IPS-NIHi11 (cell line): ENCODE results near the gene FGFR1OP2.
A peak's percentile ranks its signal among the peaks of the same experiment; 100 is the strongest.
"Not testable (repeated sequence)": the region's sequence is repeated elsewhere in the genome, so short reads cannot be mapped to it uniquely, and the experiment has no call there.

ENCODE experiments used
- DNase-seq: peaks from one replicate; pipeline ENCODE4 v3.0.0; 2012; ENCODE audit warnings: mixed read lengths, low spot score

Gene FGFR1OP2

DNA sequence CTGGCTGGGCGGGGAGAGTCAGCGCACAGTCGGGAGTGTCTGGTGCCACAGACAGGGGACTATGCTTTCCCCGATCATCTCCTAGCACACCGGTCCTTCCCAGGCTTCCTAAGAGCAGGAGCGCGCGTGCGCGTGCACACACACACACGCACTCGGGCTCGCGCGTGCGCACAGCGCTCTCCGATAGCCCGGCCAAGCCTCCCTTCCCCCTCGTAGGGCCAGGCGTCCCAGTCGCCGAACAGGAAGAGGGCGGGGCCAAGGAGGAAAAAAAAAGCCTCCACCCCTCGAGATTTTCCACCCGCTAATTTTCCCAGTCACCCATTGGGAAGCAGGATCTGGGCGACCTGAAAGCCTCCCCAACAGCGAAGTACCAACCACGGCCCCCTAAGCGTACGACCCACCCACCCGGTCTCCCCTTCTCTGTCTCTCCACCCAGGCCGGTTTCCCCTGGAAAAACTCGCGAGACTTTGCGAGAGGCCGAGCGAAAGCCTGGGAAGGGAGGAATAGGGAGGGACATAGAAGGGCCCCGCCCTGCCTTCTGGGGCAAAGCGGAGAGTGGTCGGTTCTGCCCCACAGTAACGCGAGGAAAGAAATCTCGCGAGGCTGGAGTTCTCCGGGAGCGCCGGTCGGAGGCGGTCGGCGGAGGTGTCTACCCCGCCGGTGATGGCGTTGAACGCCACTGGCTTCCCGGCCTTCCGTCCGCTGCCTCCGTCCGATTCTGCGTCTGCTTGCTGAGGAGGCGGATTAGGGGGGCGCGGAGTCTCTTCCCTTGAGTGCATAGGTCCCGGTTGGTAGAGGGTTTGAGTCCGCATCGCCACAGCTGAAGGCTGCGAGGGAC is at the start of gene FGFR1OP2, which contains the start of gene INTS13:
Gene FGFR1OP2 (plus strand): TSS at position 608 of the 838 bp plus-strand sequence. CDS start 15,689 bp downstream, outside the sequence.
Gene INTS13 (minus strand): TSS at position 119 of the 838 bp plus-strand sequence. CDS start 1,178 bp downstream, outside the sequence.
- DNase-seq, result peak; percentile 96

DNA sequence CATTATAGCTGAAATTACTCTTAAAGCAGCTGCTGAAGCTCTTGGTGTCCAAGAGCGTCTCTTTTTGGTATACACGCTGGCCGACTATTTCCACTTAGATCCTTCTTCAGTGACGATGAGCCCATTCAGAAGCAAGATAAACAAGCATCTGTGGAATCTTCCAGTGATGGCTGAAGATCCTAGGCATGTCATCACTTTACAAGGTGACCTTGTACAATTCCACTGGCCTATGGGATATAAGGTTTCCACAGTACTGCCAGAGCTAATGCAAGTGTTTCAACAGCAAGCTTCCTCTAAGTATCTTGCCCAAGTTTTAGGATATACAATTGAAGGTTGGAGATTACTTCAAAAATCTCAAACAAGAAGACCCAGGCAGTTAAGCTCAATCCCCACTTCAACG is 47.5 kb upstream of the FGFR1OP2 start:
- no peak for DNase-seq

DNA sequence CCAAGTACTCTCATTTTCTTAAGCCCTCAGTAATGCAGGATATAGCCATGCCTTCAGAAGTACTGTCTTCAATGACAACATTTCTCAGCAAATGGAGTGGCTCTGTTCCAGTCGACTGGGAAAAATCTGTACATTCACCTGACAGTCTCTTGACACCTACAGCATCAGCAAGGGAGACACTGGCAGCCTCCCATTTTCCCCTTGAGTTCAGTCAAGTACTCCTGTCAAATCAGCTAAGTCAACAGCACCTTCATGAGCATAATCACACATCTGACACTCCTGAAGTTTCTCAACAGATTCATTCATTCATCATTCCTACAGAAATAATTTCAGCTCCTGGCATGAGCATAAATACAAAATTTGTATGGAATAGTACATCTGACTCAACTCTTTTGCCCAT is 46.6 kb upstream of the FGFR1OP2 start:
- DNase-seq, result no peak

DNA sequence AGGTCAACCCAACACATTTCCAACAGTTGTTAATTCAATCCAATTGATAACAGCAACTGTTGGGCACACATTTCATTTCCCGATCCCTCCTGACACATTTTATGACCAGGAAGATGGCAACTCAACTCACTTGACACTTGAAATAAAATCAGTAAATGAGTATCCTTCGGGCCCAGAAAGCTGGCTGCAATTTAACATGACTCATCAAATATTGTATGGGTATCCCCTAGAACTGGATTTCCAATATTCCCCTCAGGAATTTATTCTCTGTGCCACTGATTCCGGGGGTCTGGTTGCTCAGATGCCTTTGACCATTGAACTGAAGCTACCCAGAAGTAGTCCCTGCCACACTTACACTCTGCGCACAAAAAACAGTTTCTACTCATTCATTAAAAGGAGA is 42.6 kb upstream of the FGFR1OP2 start:
- DNase-seq, result no peak

DNA sequence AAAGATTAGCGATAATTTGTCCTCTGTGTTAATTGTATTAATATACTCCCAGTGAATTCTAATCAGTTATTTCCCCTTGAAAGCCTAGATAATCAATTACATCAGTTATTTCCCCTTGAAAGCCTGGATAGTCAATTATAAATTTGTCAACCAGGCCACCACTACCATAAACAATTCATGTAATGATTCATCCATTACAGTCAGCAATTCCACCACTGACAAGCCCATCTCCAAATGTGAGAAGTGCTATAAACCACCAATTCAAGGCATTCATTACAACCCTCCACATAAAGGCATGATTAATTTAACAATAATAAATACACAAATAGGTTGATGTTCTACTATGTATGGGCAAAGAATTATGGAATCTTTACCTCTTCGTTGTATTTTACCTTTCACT is 41.4 kb upstream of the FGFR1OP2 start:
- DNase-seq, result no peak

DNA sequence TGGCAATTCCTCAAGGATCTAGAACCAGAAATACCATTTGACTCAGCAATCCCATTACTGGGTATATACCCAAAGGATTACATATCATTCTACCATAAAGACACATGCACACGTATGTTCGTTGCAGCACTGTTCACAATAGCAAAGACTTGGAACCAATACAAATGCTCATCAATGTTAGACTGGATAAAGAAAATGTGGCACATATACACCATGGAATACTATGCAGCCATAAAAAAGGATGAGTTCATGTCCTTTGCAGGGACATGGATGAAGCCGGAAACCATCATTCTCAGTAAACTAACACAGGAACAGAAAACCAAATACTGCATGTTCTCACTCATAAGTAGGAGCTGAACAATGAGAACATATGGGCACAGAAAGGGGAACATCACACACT is 34.9 kb upstream of the FGFR1OP2 start:
- not testable (repeated sequence) for DNase-seq

DNA sequence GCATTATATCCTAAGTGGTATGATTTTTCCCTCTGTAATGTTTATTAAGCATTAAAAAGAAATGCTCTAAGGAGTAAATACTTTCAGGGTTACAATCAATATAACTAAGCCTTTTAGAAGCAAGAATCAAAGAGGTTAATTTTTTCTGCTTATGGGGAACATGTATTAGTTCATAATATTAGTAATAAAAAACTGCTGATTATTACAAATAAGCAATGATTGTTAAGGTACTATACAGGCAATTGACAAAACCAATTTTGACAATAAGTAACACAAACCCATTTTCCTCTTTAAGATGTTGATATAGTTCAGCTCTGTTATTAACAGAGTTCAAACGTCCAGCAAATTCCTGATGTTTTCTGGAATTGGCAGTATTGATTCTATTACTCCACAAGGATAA is 32.2 kb upstream of the FGFR1OP2 start:
- no peak for DNase-seq

DNA sequence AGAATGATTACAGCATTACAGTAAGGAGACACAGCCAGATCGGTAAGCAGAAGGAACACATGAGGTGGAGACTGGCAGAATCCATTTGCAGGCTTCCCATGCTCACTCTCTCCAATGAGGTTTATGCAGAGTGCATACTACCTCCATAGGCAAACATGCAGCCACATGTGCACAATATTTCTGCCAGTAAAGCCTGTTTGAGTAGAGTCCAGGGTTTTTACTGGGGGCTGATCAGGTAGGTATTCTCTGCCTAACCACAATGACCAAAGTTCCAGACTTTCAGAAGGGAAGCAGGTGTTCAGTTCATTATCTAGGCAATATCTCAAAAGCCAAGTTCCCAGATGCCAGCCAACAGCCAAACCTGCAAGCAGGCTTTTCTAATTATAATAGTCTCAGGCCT is 31.6 kb upstream of the FGFR1OP2 start:
- no peak for DNase-seq

DNA sequence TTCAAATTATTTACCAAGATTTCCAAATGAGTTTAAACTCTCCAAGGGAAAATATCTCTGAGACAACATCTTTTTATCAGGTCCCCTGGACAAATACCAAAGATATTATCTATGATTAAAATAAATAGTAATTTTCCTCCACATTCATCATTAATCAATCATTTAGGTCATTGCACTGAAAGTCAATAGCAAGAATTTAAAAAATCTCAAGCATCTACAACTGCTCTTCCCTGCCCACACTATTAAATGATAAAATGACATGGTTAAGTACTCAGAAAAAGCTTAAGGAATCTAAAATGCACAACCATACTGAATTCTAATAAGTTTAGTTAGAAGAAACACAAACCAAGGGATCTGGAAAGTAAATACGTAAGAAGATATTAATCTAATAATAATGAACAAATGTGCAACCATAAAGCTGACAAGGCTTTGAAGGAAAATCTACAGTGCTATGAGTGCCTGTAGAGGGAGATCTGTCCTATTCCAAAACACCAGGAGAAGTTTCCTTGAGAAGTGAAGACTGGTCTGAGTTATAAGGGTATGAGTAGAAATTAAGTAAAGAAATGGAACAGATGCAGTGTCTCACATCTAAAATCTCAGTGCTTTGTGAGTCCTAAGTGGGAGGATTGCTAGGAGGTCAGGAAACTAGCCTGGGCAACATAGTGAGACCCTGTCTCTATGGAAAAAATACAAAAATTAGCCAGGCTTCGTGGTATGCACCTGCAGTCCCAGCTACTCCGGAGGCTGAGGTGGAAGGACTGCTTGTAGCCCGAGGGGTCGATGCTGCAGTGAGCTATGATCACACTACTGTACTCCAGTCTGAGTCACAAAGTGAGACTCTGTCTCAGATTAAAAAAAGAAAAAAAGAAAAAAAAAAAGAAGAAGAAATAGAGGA is 19.7 kb upstream of the FGFR1OP2 start:
- DNase-seq, result no peak

DNA sequence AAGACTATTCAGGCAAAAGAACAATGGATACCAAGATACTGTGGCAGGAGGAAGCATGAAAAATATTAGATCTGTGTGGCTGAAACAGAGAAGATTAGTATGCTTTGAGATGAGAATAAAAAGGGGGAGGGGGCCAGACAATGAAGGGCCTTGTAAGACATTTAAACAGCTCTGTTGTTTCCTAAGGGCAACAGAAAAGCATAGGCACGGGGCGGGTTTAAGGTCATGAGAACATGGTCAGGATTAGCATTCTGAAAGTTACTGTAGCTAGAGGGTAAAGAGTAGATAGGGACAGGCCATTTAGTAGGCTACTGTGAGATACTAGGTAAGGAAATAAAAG is 19.1 kb upstream of the FGFR1OP2 start:
- no peak for DNase-seq

DNA sequence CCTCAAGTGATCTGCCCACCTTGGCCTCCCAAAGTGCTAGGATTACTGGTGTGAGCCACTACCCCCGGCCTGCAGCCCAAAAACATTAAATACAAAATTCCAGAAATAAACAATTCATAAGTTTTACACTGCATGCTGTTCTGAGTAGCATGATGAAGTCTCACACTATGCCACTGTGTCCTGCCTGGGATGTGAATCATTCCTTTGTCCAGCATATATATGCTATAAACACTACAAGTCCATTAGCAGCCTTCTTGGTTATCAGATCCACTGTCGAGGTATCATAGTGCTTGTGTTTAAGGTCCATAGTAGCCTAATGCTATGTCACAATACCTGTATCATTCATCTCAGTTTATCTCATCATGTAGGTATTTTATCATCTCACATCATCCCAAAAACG is 16.4 kb upstream of the FGFR1OP2 start:
- no peak for DNase-seq

DNA sequence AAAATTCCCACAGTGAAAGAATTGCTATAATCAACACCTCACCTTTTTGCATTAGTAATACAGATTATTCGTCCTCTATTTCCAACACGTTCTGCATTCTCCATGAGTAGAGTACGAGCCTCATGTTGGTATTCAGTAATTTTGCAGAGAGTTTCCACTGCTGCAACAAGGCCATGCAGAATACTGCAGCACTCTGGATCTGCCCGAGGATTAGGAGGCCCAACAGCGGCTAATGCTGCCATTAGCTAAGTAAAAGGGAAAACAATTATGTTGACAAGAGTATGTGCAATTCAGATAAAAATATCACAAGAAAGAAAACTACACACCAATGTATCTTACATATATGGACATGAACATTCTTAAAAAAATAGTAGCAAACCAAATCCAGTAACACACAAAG is 9.6 kb upstream of the FGFR1OP2 start:
- DNase-seq, result no peak

DNA sequence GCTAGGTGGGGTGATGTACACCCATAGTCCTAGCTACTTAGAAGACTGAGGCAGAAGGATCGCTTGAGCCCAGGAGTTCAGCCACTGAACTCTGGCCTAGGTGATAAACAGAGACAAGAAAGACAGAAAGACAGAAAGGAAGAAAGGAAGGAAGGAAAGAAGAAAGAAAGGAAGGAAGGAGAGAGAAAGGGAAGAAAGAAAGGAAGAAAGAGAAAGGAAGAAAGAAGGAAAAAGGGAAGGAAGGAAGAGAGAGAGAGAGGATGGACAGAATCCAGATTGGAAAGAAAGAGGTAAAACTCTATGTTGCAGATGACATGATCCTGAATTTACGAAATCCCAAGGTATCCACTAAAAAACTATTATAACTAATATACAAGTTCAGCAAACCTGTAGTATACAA is 8.7 kb upstream of the FGFR1OP2 start:
- DNase-seq, result no peak

DNA sequence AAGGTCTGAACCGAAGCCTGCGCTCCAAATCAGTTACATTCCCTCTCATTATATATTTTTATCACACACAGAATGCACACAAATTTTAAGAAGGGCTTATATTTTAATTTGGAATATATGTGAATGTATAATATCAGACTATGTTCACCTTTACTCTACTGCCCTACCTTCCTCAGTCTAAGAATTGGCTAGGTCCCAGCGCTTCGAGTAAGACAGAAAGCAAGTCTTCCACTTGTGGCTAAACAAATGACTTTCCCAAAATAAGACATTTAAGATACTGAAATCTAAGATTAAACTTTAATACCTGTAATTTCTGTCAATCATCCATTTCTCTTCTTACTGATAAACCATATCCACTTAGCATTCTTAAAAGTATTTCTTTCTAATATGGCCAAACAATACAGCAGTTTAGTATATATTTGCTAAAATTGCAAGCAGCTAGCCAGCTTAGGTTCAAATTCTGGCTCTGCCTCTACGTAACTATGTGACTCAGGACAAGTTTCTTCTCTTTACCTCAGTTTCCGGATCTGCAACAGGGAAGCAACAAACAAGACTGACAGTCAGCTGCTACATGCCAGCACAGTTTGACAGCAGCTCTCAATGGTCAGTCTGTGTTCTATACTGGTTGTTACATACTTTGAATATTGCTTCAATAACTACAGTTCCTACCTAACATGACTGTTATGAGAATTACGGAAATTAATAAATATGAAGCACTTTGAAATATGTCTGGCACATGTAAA is 2.5 kb upstream of the FGFR1OP2 start:
- no peak for DNase-seq

DNA sequence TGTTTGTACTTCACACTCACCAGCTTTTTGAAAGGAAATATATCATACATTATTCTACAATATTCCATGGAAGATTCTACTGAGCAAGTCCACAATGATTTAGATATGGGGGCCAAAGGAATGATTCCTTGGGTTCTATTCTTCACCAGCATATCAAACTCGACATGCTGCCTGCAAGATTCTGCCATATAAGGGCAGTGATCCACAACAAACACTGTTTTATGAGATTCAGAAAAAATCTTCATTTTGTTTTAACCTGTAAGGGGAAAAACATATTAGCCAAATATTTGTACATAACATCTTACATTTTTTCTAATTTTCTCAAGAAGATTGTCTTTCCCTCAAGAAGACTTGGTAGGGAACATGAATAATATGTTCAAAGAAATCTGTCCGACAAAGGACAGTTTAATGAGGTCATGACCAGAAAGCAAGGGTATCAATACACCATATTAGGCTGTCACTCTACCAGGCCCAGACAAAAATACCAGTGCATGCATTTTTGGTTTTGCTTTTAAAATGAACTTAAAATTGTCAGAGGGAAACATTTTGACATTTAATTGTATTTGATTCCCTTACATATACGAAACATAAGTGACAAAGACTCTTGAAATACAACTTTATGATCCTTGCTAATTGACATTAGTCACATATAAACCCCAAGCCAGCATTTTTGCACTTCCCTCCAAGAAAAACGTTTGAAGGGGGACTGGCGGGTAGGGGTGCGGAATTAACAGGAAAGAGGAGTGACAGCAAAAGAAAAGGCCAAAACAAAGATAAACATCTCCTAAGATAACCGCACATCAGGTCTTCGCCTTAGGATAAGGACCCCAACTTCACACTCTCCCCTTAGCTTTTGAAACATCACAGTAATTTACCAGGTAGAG is 1.5 kb upstream of the FGFR1OP2 start:
- DNase-seq, result no peak

DNA sequence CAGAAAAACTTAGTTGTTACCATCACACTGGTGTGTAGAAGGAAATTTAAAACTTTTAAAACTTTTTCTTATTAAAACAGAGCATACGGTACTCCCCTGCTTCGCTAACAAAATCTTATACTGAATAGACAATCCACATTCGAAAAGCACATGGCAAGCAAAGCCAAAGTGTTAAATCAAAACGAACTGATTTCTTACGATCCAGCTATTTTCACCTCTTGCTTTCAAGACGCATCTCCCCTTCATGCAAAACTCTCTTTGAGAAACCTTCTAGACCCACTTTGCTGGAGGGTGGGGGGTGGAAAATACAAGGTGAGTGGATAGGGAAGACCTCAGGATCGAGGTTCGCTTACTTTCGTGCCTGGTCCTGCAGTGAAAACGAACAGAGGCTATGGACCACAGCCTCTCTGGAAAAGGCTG is 817 bp upstream of the FGFR1OP2 start:
- no peak for DNase-seq

DNA sequence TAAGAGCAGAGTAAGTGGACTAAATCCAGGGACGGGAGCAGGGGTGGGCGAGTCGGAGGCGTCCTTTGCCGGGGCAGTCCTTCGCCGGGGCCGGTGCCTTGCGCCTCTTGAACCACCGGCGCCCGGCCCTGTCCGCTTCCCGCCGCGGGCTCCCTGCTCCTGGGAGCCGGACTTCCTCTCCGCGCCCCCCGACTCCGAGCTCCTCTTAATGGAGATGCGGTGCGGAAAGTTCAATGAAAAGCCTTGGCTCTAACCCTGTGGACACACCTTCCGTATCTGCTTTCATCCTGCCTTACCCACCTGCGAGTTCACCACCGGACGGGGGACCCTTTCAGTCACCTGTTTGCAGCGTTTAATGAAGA is 412 bp downstream of the FGFR1OP2 start:
- no peak for DNase-seq

DNA sequence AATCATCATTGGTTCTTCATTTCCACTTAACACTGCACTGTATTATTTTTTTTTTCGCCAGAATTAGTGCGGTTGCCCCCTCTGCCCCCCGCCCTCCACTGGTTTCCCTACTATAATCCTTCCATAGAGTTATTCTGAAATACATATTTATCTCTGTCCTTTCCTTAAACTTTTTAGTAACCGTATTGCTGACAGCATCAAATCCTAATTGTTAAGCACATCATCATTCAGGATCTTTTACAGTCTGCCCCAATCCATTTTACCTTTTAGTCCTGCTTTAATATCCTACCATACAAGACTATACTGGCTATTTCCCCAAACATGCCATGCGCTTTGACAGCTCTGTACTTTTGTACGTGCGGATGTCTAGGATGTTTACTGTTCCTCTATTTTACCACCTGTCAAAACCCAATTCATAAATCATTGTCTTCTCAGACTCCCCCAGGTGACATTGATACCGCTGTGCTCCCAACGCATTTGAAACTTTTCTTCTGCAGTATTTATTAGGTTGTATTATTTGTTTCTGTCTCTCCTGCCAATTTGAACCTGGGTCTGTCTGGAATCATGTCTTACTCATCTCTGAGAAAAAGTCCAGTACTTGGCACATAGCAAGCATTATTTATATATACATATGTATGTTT is 1.0 kb downstream of the FGFR1OP2 start:
- no peak for DNase-seq

DNA sequence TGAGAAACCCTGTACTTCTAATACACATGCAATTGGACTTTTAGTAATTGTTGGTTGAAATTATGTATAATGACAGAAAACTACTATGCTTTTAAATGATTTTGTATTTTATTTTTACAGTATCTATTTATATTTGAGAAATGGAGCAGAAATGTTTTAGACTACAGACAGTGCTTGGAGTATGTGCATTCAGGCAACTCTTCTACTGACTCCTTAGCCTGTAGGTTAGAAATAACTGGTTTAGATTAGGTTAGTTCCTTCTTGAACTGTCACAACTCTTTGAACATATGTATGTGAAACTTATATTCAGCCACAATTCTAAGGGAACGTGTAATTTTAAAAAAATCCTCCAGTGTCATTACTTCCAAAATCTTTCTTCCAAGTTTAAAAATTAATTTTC is 1.7 kb downstream of the FGFR1OP2 start:
- DNase-seq, result no peak

DNA sequence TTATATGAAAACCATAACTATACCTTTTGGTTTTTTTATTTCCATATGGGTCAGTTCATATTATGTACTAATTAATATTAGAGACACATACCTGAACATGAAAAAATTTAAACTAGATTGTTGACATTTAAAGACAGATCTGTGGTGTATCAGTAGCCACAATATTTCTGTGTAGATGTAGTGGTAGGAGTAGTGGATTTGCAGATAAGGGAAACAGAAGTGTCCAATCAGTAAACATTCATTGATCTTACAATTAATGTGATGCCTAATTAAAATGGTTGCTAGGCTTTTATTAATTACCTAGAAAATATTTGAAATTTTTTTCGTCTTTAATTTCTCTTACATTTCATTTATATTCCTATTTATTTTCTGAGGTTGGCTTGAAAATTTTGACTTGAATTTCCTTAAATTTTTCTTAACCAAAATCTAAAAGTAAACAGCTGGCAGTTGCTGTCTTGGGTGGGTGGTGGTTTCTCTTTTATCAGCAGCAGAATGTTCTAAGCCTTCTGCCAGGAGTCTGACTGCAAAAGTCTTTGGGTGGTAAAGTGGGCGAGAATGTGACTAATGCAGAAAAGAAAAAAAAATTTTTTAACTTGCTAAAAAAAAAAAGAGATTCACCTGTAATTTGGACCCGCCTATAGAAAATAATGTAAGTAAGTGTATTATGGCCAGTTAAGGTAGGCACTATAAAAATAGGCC is 2.4 kb downstream of the FGFR1OP2 start:
- DNase-seq, result no peak
